Adrenal gland (tissue), 12 donors: ENCODE measurements around the gene TTI1. TPM values are rescaled to one million over a fixed set of nuclear protein-coding genes. Genes with fewer than 3 reads are reported as not detected.

Experiments used
- DNase-seq, 7 donors: peaks; one replicate each; pipeline ENCODE4 v3.0.0-alpha.2; 2019 to 2020
- H3K27ac ChIP-seq, 5 donors: fragments of 200-600 bp; sonication (generic) in 4 of 5; 1 replicate in 3 of 5; 2 replicates in 2 of 5; pipeline versions ENCODE4 v1.5.1 to v1.8.0; 2016 to 2020; ENCODE audit warnings: mild to moderate bottlenecking in 1 of 5
- H3K27me3 ChIP-seq: fragments of 200-600 bp; 2 replicates; pipeline ENCODE4 v1.8.0; 2021
- H3K36me3 ChIP-seq, 2 donors: fragments of 200-600 bp; replicated peaks in 1 of 2; 1 replicate in 1 of 2; 2 replicates in 1 of 2; pipeline versions ENCODE4 v1.5.1 to v1.8.0; 2018 to 2022
- H3K4me1 ChIP-seq, 2 donors: fragments of 200-600 bp; replicated peaks in 1 of 2; 1 replicate in 1 of 2; 2 replicates in 1 of 2; pipeline versions ENCODE4 v1.5.1 to v1.8.0; 2018 to 2021
- H3K4me3 ChIP-seq, 4 donors: fragments of 200-600 bp; sonication (generic) in 3 of 4; one replicate each; pipeline ENCODE4 v1.5.1; 2016 to 2018
- H3K9me3 ChIP-seq, 3 donors: fragments of 200-600 bp; sonication (generic) in 1 of 3; replicated peaks in 1 of 3; 1 replicate in 2 of 3; 2 replicates in 1 of 3; pipeline versions ENCODE4 v1.5.1 to v1.8.0; 2016 to 2021
- POLR2A ChIP-seq, 2 donors: fragments of 450-650 bp; IDR thresholded peaks; one replicate each; pipeline ENCODE4 v1.6.1; 2017; ENCODE audit warnings: antibody characterized with exemption in 2 of 2, mild to moderate bottlenecking in 2 of 2, moderate library complexity in 1 of 2
- WGBS, 4 donors: extraction: QIAGEN DNeasy Blood & Tissue Kit in 2 of 4; methylation state at CpG; one replicate each; pipeline versions ENCODE4 v1.1.5 to v1.1.7; 2013 to 2017; 5-methylcytosine and 5-hydroxymethylcytosine counted together
- intact Hi-C, 2 donors: fragments of 100-400 bp; cut with DNase I; formaldehyde crosslinking; loops; one replicate each; pipeline versions ENCODE4 v1.14.1 to v1.15.0; 2022 to 2023
- polyA plus RNA-seq, 3 donors: library from polyadenylated mRNA; stranded (reverse); fragments of 200-250 nt in 2 of 3; fragments of 350-450 nt in 1 of 3; fragmentation: Illumina TruSeq in 1 of 3; extraction: RNeasy Lipid Tissue Mini Kit (QIAGEN cat#74804) in 1 of 3; gene quantifications; one replicate each; pipeline ENCODE4 v1.2.3, GENCODE V29; 2013 to 2014
- total RNA-seq, 9 donors: library from RNA; depleted of rRNA in 4 of 9; stranded (reverse); fragments of >200 nt in 4 of 9; fragments of 120-200 nt in 1 of 9; fragmentation: NEBNext Ultra II Directional in 1 of 9; extraction: Animal tissue kit (Norgen Biotek cat#: 25700) in 1 of 9; gene quantifications; one replicate each; pipeline versions ENCODE4 v1.1.0 to v1.2.4, GENCODE V29; 2013 to 2023
- TF ChIP-seq, protein P1 (sequence below), 6 experiments: fragments of 450-650 bp in 4 of 6; fragments of 200-600 bp in 2 of 6; sonication (generic) in 1 of 6; IDR thresholded peaks; 1 replicate in 5 of 6; 2 replicates in 1 of 6; pipeline versions ENCODE4 v1.5.1 to v1.8.0; 2016 to 2021; ENCODE audit warnings: antibody characterized with exemption in 6 of 6, mild to moderate bottlenecking in 2 of 6, moderate library complexity in 1 of 6
- donor health status: healthy with polysubstance abuse.
- donor health status: Bipolar disorder and iron deficiency.
- donor health status: DM: yes; HTN: yes; CAD: no.
- donor health status: DM: no; HTN: no; CAD: no.
- donor health status: DM: no; HTN: no; CAD: no.
- donor health status: DM: yes; HTN: yes; CAD: no.

The TTI1 gene
- total and polyA plus RNA-seq, 12 donors: 12.5 to 28.7 (median 20.0) TPM

DNA sequence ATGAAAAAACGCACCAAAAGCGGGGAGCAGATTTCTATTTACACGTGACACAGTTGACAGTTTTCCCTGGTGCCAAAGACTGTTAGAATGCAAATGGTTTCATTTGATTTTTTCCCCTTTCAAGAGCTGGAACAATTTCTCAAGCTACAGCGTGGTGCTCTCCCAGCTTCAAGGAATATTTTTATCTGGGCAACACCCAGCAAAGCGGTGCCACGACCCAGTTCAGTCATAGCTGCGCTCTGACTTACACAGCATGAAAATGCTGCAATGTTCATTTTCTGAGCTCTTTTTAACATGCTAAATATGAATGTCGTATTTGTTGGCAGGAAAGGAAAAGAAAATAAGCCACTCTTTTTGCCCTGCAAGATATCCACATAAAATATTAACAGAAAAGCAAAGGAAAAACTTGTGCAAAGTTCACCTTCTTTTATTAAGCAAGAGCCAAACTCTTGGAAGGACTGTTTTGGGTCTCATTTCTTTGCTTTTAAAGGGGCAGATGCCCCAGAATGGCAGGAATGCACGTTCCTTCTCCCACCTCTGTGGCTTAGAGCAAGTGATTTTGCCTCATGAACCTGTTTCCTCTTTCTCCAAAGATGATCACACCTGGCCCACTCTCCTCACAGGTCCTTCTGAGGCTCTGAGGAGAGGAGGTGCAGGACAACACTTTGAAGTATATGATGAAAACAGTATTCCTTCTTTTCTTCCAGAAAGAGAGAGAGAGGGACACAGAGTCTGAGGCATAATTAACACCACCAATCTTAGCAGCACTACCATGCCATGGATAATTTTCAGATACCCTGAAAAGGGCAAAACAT lies 47.0 kb downstream of the TTI1 start:
- no peaks in the 10 kb centered on the region for H3K27me3 ChIP-seq
- intact Hi-C loops: no loop called here
- H3K9me3 ChIP-seq: no peaks in the 10 kb centered on the region
- WGBS, 4 donors: 66 to 78% (median 71%) methylated on average over 9 of the region's 9 CpGs
- TF ChIP-seq, protein P1, sequence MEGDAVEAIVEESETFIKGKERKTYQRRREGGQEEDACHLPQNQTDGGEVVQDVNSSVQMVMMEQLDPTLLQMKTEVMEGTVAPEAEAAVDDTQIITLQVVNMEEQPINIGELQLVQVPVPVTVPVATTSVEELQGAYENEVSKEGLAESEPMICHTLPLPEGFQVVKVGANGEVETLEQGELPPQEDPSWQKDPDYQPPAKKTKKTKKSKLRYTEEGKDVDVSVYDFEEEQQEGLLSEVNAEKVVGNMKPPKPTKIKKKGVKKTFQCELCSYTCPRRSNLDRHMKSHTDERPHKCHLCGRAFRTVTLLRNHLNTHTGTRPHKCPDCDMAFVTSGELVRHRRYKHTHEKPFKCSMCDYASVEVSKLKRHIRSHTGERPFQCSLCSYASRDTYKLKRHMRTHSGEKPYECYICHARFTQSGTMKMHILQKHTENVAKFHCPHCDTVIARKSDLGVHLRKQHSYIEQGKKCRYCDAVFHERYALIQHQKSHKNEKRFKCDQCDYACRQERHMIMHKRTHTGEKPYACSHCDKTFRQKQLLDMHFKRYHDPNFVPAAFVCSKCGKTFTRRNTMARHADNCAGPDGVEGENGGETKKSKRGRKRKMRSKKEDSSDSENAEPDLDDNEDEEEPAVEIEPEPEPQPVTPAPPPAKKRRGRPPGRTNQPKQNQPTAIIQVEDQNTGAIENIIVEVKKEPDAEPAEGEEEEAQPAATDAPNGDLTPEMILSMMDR (IDR thresholded peaks at IDR 0.05): no peak
- TF ChIP-seq POLR2A (IDR thresholded peaks at IDR 0.05): no peak
- peaks cover 0 to 6% of the 10 kb centered on the region in 2 donors for H3K36me3 ChIP-seq
- H3K4me1 ChIP-seq: peaks cover 13 to 45% of the 10 kb centered on the region in 2 donors
- DNase-seq: peak in 2 of 7 donors; percentile 21 to 35
- H3K4me3 ChIP-seq: no peak overlapping the region
- H3K27ac ChIP-seq: peak overlapping the region in 3 of 5 donors; percentile 34 to 62 (median 42)

DNA sequence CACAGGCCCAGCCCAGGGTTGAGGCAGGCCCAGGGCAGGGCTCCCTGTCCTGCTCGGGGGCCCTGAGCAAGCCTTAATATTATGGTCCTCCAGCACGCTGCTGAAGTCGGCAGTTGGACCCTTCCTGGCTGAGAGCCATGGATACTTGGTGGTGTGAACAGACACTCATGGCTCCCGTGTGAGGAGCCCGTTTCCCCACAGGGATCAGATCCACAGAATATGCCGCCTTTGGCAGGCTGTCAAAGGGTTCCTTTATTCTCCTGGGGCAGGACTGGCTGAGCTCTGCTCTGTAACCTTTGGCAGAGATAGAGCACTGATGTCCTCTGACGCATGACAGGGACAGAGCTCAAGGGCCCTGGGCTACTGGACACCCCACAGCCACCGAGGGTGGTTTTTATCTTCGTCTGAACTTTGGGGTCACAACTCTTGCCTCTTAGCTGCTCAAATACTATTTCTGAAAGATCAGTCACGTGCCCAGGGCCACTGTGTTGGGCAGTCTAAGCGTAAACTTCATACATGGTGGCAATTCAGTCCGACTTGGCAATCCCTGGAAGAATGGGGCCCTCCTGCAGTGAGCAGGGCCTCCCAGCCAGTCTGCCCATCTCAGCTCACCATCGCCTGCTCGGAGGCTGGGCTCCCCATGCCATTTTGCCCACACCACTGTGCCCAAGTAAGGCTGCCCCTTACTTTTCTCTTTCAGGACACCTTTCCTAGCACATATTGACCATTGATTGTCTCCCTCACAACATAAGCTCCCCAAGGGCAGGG lies 49.1 kb downstream of the TTI1 start:
- H3K27me3 ChIP-seq: no peaks in the 10 kb centered on the region
- TF ChIP-seq, protein P1 (IDR thresholded peaks at IDR 0.05): no peak
- TF ChIP-seq POLR2A (IDR thresholded peaks at IDR 0.05): no peak
- peaks cover 0 to 6% of the 10 kb centered on the region in 2 donors for H3K36me3 ChIP-seq
- intact Hi-C loops: no loop called here
- peaks cover 0 to 24% of the 10 kb centered on the region in 2 donors for H3K4me1 ChIP-seq
- DNase-seq: peak in 6 of 7 donors; percentile 37 to 70 (median 60)
- H3K9me3 ChIP-seq: no peaks in the 10 kb centered on the region
- H3K4me3 ChIP-seq: no peak overlapping the region
- H3K27ac ChIP-seq: peak overlapping the region in 2 of 5 donors; percentile 24 to 39
- 59 to 78% (median 66%) methylated on average over 10 to 14 of the region's 14 CpGs for WGBS, 4 donors

DNA sequence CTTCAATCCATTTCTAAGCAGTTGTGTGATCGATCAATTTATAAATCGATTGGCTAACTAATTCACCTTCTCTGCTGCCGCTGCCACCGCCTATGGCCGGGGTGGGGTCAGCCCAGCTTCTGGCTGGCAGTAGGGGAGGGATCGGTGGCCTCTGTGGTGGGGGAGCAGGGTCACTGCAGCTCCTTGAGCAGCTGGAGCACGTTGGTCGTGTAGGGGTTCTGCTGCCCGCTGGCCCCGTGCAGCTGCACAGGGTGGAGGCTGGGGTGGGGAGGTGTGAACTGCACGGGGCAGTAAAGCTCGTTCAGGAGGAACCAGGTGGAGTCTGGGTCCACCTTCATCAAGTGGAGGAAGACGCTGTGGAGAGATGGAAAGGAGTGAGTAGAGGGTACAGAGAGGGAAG lies 50.0 kb downstream of the TTI1 start:
- intact Hi-C loops: no loop called here
- 92 to 94% (median 94%) methylated on average over 12 to 13 of the region's 13 CpGs for WGBS, 4 donors

More for the DNA sequence above, 50.0 kb downstream of the TTI1 start:
- TF ChIP-seq, protein P1 (IDR thresholded peaks at IDR 0.05): no peak
- TF ChIP-seq POLR2A (IDR thresholded peaks at IDR 0.05): no peak
- no peak for DNase-seq
- no peaks in the 10 kb centered on the region for H3K27me3 ChIP-seq
- H3K4me1 ChIP-seq: peaks cover 0 to 19% of the 10 kb centered on the region in 2 donors
- no peak overlapping the region for H3K27ac ChIP-seq
- no peak overlapping the region for H3K4me3 ChIP-seq
- H3K36me3 ChIP-seq: peaks cover 0 to 6% of the 10 kb centered on the region in 2 donors
- no peaks in the 10 kb centered on the region for H3K9me3 ChIP-seq
